ENCODE data around the gene ANKH.
"Not testable (repeated sequence)": the region's sequence is repeated elsewhere in the genome, so short reads cannot be mapped to it uniquely, and the experiment has no call there.

- not testable (repeated sequence) for TF ChIP-seq YY1 (IDR thresholded peaks at IDR 0.05; ENCODE audit: insufficient read depth, insufficient read length); SUZ12 (IDR thresholded peaks at IDR 0.05; ENCODE audit: extremely low read depth, insufficient read depth, insufficient read length)
Observed at GRCh38 chr5:14817762-14818136, 53.8 kb downstream of the ANKH start.
